AG04450 (cell line): ENCODE data around the gene CEP104. TPM values are rescaled to one million over a fixed set of nuclear protein-coding genes. Genes with fewer than 3 reads are reported as not detected.

Source experiments
- CTCF ChIA-PET: fragments of 300-600, 350-600 bp; formaldehyde crosslinking; extraction: SDS; loops from one replicate; lab custom pipeline; 2022; ENCODE audit warnings: antibody characterized with exemption, inconsistent platforms; lab: Charles Lee
- POLR2A ChIA-PET: fragments of 350-600 bp; formaldehyde crosslinking; extraction: SDS; loops from one replicate; lab custom pipeline; 2021; ENCODE audit warnings: antibody characterized with exemption, inconsistent platforms; lab: Yijun Ruan, JAX
- DNase-seq: peaks from one replicate; pipeline ENCODE4 v3.0.0-alpha.2; 2011; ENCODE audit warnings: low read depth, low spot score
- H3K27ac ChIP-seq: one replicate; pipeline ENCODE4 v1.5.1; 2012; ENCODE audit warnings: low read depth, low read length, control low read depth
- H3K27me3 ChIP-seq: one replicate; pipeline ENCODE4 v1.6.0; 2012; ENCODE audit warnings: low read length; ENCODE audit not compliant: control insufficient read depth, insufficient read depth
- H3K4me3 ChIP-seq: 2 replicates; pipeline ENCODE4 v1.5.1; 2011; ENCODE audit warnings: mild to moderate bottlenecking, low read depth, low read length, control low read depth
- H3K9me3 ChIP-seq: 2 replicates; pipeline ENCODE4 v1.5.1; 2012; ENCODE audit warnings: low read length; ENCODE audit not compliant: control insufficient read depth, insufficient read depth
- CTCF ChIP-seq: IDR thresholded peaks from 2 replicates; pipeline ENCODE4 v1.5.1; 2011; ENCODE audit warnings: low read depth, low read length, control low read depth, inconsistent platforms
- polyA plus RNA-seq: library from polyadenylated mRNA; depleted of rRNA; stranded (reverse); fragments of >200 nt; gene quantifications from 2 replicates; pipeline ENCODE4 v1.2.3, GENCODE V29; 2011

Gene CEP104
- polyA plus RNA-seq, 1 experiment: 38.4 TPM

- CTCF ChIA-PET: interaction anchor here (1.0 to 2.9 kb wide), 2 partner anchors 47 to 280 kb away, joined by 4 to 10 read pairs; no protein-coding TSS in a partner anchor
- H3K4me3 ChIP-seq: peak overlapping the region; percentile 67
- no peaks in the 10 kb centered on the region; the same call in 1 of the 2 replicates for H3K9me3 ChIP-seq
- no peak for TF ChIP-seq CTCF
- POLR2A ChIA-PET: no interaction called here
- no peak for DNase-seq
- no peak overlapping the region for H3K27ac ChIP-seq
- peaks cover 3% of the 10 kb centered on the region for H3K27me3 ChIP-seq
Measured at GRCh38 chr1:3771108-3772026, 85.6 kb downstream of the CEP104 start.

GRCh38 chr1:3770047-3770765, 86.8 kb downstream of the CEP104 start:
- no peak for DNase-seq

GRCh38 chr1:3768811-3769390, 88.1 kb downstream of the CEP104 start:
- Histone ChIP-seq H3K27me3 (peaks cover 5% of the 10 kb centered on the region), H3K9me3 (no peaks in the 10 kb centered on the region; the same call in 1 of the 2 replicates), H3K4me3 (no peak overlapping the region), H3K27ac (no peak overlapping the region)
- DNase-seq: no peak
- no peak for TF ChIP-seq CTCF
- POLR2A ChIA-PET: no interaction called here
- CTCF ChIA-PET: interaction anchor here (2.9 kb wide), 1 partner anchor 44 kb away, joined by 10 read pairs; no protein-coding TSS in a partner anchor

More at GRCh38 chr1:3770047-3770765, 86.8 kb downstream of the CEP104 start:
- POLR2A ChIA-PET: no interaction called here
- CTCF ChIA-PET: interaction anchor here (2.9 kb wide), 1 partner anchor 46 kb away, joined by 10 read pairs; no protein-coding TSS in a partner anchor
- peaks cover 3% of the 10 kb centered on the region for H3K27me3 ChIP-seq
- H3K27ac ChIP-seq: no peak overlapping the region
- no peaks in the 10 kb centered on the region; the same call in 1 of the 2 replicates for H3K9me3 ChIP-seq
- TF ChIP-seq CTCF: no peak
- H3K4me3 ChIP-seq: no peak overlapping the region

GRCh38 chr1:3767328-3767925, 89.6 kb downstream of the CEP104 start:
- no peak for DNase-seq

More at GRCh38 chr1:3767328-3767925, 89.6 kb downstream of the CEP104 start:
- Histone ChIP-seq H3K27ac (no peak overlapping the region), H3K9me3 (no peaks in the 10 kb centered on the region; the same call in 1 of the 2 replicates), H3K4me3 (no peak overlapping the region), H3K27me3 (peaks cover 6% of the 10 kb centered on the region)
- ChIA-PET POLR2A (interaction anchor here (0.6 kb wide), 1 partner anchor 296 kb away, joined by 7 read pairs; no protein-coding TSS in a partner anchor), CTCF (no interaction called here)
- TF ChIP-seq CTCF: no peak
